Fibroblast of skin of back (primary cell): ENCODE data around the gene TMEM26. TPM values are rescaled to one million over a fixed set of nuclear protein-coding genes. Genes with fewer than 3 reads are reported as not detected.

Source experiments
- DNase-seq: peaks from one replicate; pipeline ENCODE4 v3.0.0-alpha.2; 2013
- polyA plus RNA-seq, 2 experiments: library from polyadenylated mRNA; unstranded; fragments of 120-200 nt; gene quantifications; one replicate each; pipeline ENCODE4 v1.2.1, GENCODE V29; 2013; ENCODE audit not compliant: insufficient read length in 2 of 2

Gene TMEM26
- 0.06 TPM for polyA plus RNA-seq (2013, experiment 1 of 2; ENCODE audit: insufficient read length)
- polyA plus RNA-seq (2013, experiment 2 of 2; ENCODE audit: insufficient read length) = 0.14 TPM

GRCh38 chr10:61452655-61453641 is at the start of gene TMEM26:
TMEM26 (minus strand) TSS chr10:61453381; CDS start chr10:61453081, 300 bp downstream.
- peak; percentile 29 for DNase-seq

- DNase-seq = no peak
Observed at GRCh38 chr10:61500460-61500859, 47.3 kb upstream of the TMEM26 start.

GRCh38 chr10:61492364-61492995 is 39.3 kb upstream of the TMEM26 start:
- no peak for DNase-seq

- DNase-seq = peak; percentile 76
Observed at GRCh38 chr10:61487506-61487905, 34.3 kb upstream of the TMEM26 start.

- no peak for DNase-seq
Observed at GRCh38 chr10:61486738-61487396, 33.7 kb upstream of the TMEM26 start.

- DNase-seq = peak; percentile 61
Observed at GRCh38 chr10:61486251-61486650, 33.1 kb upstream of the TMEM26 start.

GRCh38 chr10:61481597-61481996 is 28.4 kb upstream of the TMEM26 start:
- no peak for DNase-seq

GRCh38 chr10:61480208-61480607 is 27.0 kb upstream of the TMEM26 start:
- no peak for DNase-seq

- no peak for DNase-seq
Observed at GRCh38 chr10:61478621-61479312, 25.6 kb upstream of the TMEM26 start.

GRCh38 chr10:61477451-61477850 is 24.3 kb upstream of the TMEM26 start:
- peak; percentile 56 for DNase-seq

GRCh38 chr10:61476529-61476928 is 23.3 kb upstream of the TMEM26 start:
- no peak for DNase-seq

GRCh38 chr10:61475449-61475873 is 22.3 kb upstream of the TMEM26 start:
- DNase-seq = peak; percentile 84

- DNase-seq = no peak
Observed at GRCh38 chr10:61472090-61472674, 19.0 kb upstream of the TMEM26 start.

GRCh38 chr10:61471491-61471890 is 18.3 kb upstream of the TMEM26 start:
- peak; percentile 37 for DNase-seq

- DNase-seq = no peak
Observed at GRCh38 chr10:61470740-61471139, 17.6 kb upstream of the TMEM26 start.

- DNase-seq = no peak
Observed at GRCh38 chr10:61465901-61466632, 12.9 kb upstream of the TMEM26 start.

GRCh38 chr10:61465171-61465496 is 12.0 kb upstream of the TMEM26 start:
- no peak for DNase-seq

GRCh38 chr10:61464461-61465170 is 11.4 kb upstream of the TMEM26 start:
- DNase-seq = peak; percentile 69

- DNase-seq = peak; percentile 74
Observed at GRCh38 chr10:61463035-61463909, 10.1 kb upstream of the TMEM26 start.

GRCh38 chr10:61460835-61461234 is 7.7 kb upstream of the TMEM26 start:
- DNase-seq = no peak
